Activated T-helper 17 cell treated with anti-CD3 and anti-CD28 coated beads, Interleukin-2, amount 50 U/mL, for 72 hours (primary cell): ENCODE data around the gene LDLRAD4. TPM values are rescaled to one million over a fixed set of nuclear protein-coding genes. Genes with fewer than 3 reads are reported as not detected.

ENCODE experiments used
- ATAC-seq: fragments of 150-1000 bp; cut with Tn5 transposase; replicated peaks from 2 replicates; pipeline ENCODE4 v1.10.0; 2021; ENCODE audit warnings: mild to moderate bottlenecking, moderate library complexity
- H3K27ac Mint-ChIP-seq: one replicate; pipeline ENCODE4 v1.8.0; 2022; ENCODE audit warnings: mixed read lengths
- H3K27me3 Mint-ChIP-seq: one replicate; pipeline ENCODE4 v1.8.0; 2022; ENCODE audit warnings: mixed read lengths
- H3K36me3 Mint-ChIP-seq: one replicate; pipeline ENCODE4 v1.8.0; 2022; ENCODE audit warnings: low read depth, mild to moderate bottlenecking, mixed read lengths
- H3K4me1 Mint-ChIP-seq: one replicate; pipeline ENCODE4 v1.8.0; 2022; ENCODE audit warnings: mixed read lengths
- H3K4me3 Mint-ChIP-seq: one replicate; pipeline ENCODE4 v1.8.0; 2022; ENCODE audit warnings: mild to moderate bottlenecking, mixed read lengths
- H3K9me3 Mint-ChIP-seq: one replicate; pipeline ENCODE4 v1.8.0; 2022; ENCODE audit warnings: mixed read lengths
- total RNA-seq, 2 donors: library from RNA; stranded (reverse); gene quantifications; one replicate each; pipeline ENCODE4 v1.2.3, GENCODE V29; 2022

The LDLRAD4 gene
- total RNA-seq, 2 donors from 2014 or later, result 52.0 to 54.8 TPM

GRCh38 chr18:13294309-13294708 is 75.7 kb downstream of the LDLRAD4 start:
- Mint-ChIP-seq H3K27me3 (no peaks in the 10 kb centered on the region), H3K4me1 (peaks cover 21% of the 10 kb centered on the region), H3K4me3 (no peak overlapping the region), H3K27ac (no peak overlapping the region), H3K36me3 (no peaks in the 10 kb centered on the region), H3K9me3 (no peaks in the 10 kb centered on the region)
- no peak for ATAC-seq

- no peaks in the 10 kb centered on the region for H3K36me3 Mint-ChIP-seq
- peak overlapping the region; percentile 67 for H3K27ac Mint-ChIP-seq
- no peak overlapping the region for H3K4me3 Mint-ChIP-seq
- ATAC-seq, result no peak
- no peaks in the 10 kb centered on the region for H3K27me3 Mint-ChIP-seq
- H3K9me3 Mint-ChIP-seq, result no peaks in the 10 kb centered on the region
- H3K4me1 Mint-ChIP-seq, result peaks cover 7% of the 10 kb centered on the region
Measured at GRCh38 chr18:13295894-13296293, 77.3 kb downstream of the LDLRAD4 start.

GRCh38 chr18:13296867-13297574 is 78.5 kb downstream of the LDLRAD4 start:
- Mint-ChIP-seq H3K9me3 (no peaks in the 10 kb centered on the region), H3K4me1 (peaks cover 6% of the 10 kb centered on the region), H3K36me3 (no peaks in the 10 kb centered on the region), H3K27me3 (no peaks in the 10 kb centered on the region), H3K4me3 (no peak overlapping the region), H3K27ac (no peak overlapping the region)
- no peak for ATAC-seq

GRCh38 chr18:13298262-13298661 is 79.7 kb downstream of the LDLRAD4 start:
- Mint-ChIP-seq H3K27me3 (no peaks in the 10 kb centered on the region), H3K36me3 (no peaks in the 10 kb centered on the region), H3K27ac (no peak overlapping the region), H3K9me3 (no peaks in the 10 kb centered on the region), H3K4me1 (peaks cover 6% of the 10 kb centered on the region), H3K4me3 (no peak overlapping the region)
- no peak for ATAC-seq

GRCh38 chr18:13300029-13300428 is 81.5 kb downstream of the LDLRAD4 start:
- H3K4me3 Mint-ChIP-seq, result no peak overlapping the region
- H3K9me3 Mint-ChIP-seq, result no peaks in the 10 kb centered on the region
- H3K36me3 Mint-ChIP-seq, result no peaks in the 10 kb centered on the region
- H3K4me1 Mint-ChIP-seq, result peaks cover 6% of the 10 kb centered on the region
- ATAC-seq, result no peak
- H3K27me3 Mint-ChIP-seq, result no peaks in the 10 kb centered on the region
- no peak overlapping the region for H3K27ac Mint-ChIP-seq

- Mint-ChIP-seq H3K4me1 (no peaks in the 10 kb centered on the region), H3K27me3 (no peaks in the 10 kb centered on the region), H3K36me3 (no peaks in the 10 kb centered on the region), H3K27ac (peak overlapping the region; percentile 44), H3K4me3 (no peak overlapping the region), H3K9me3 (no peaks in the 10 kb centered on the region)
- no peak for ATAC-seq
Measured at GRCh38 chr18:13300796-13301195, 82.2 kb downstream of the LDLRAD4 start.

GRCh38 chr18:13302040-13302439 is 83.5 kb downstream of the LDLRAD4 start:
- ATAC-seq, result no peak
- Mint-ChIP-seq H3K4me1 (peaks cover 5% of the 10 kb centered on the region), H3K4me3 (no peak overlapping the region), H3K27me3 (no peaks in the 10 kb centered on the region), H3K9me3 (no peaks in the 10 kb centered on the region), H3K27ac (no peak overlapping the region), H3K36me3 (no peaks in the 10 kb centered on the region)

GRCh38 chr18:13302457-13303225 is 84.1 kb downstream of the LDLRAD4 start:
- Mint-ChIP-seq H3K27me3 (no peaks in the 10 kb centered on the region), H3K36me3 (no peaks in the 10 kb centered on the region), H3K4me1 (peaks cover 5% of the 10 kb centered on the region), H3K4me3 (no peak overlapping the region), H3K27ac (no peak overlapping the region), H3K9me3 (no peaks in the 10 kb centered on the region)
- ATAC-seq, result no peak

GRCh38 chr18:13303756-13304364 is 85.3 kb downstream of the LDLRAD4 start:
- H3K9me3 Mint-ChIP-seq, result no peaks in the 10 kb centered on the region

GRCh38 chr18:13305301-13305700 is 86.7 kb downstream of the LDLRAD4 start:
- peaks cover 10% of the 10 kb centered on the region for H3K4me1 Mint-ChIP-seq
- no peak for ATAC-seq
- no peaks in the 10 kb centered on the region for H3K36me3 Mint-ChIP-seq
- H3K27me3 Mint-ChIP-seq, result no peaks in the 10 kb centered on the region
- H3K9me3 Mint-ChIP-seq, result no peaks in the 10 kb centered on the region
- no peak overlapping the region for H3K27ac Mint-ChIP-seq
- H3K4me3 Mint-ChIP-seq, result no peak overlapping the region

More at GRCh38 chr18:13303756-13304364, 85.3 kb downstream of the LDLRAD4 start:
- no peaks in the 10 kb centered on the region for H3K27me3 Mint-ChIP-seq
- ATAC-seq, result no peak
- H3K27ac Mint-ChIP-seq, result no peak overlapping the region
- H3K36me3 Mint-ChIP-seq, result no peaks in the 10 kb centered on the region
- peaks cover 10% of the 10 kb centered on the region for H3K4me1 Mint-ChIP-seq
- no peak overlapping the region for H3K4me3 Mint-ChIP-seq

GRCh38 chr18:13306583-13306982 is 88.0 kb downstream of the LDLRAD4 start:
- H3K27ac Mint-ChIP-seq, result no peak overlapping the region
- H3K27me3 Mint-ChIP-seq, result no peaks in the 10 kb centered on the region
- no peak overlapping the region for H3K4me3 Mint-ChIP-seq
- no peak for ATAC-seq
- peaks cover 10% of the 10 kb centered on the region for H3K4me1 Mint-ChIP-seq
- no peaks in the 10 kb centered on the region for H3K36me3 Mint-ChIP-seq
- H3K9me3 Mint-ChIP-seq, result no peaks in the 10 kb centered on the region

GRCh38 chr18:13308369-13308768 is 89.8 kb downstream of the LDLRAD4 start:
- Mint-ChIP-seq H3K4me3 (no peak overlapping the region), H3K4me1 (peaks cover 17% of the 10 kb centered on the region), H3K27me3 (no peaks in the 10 kb centered on the region), H3K27ac (no peak overlapping the region), H3K9me3 (no peaks in the 10 kb centered on the region), H3K36me3 (no peaks in the 10 kb centered on the region)
- ATAC-seq, result peak; percentile 56

- H3K27ac Mint-ChIP-seq, result peak overlapping the region; percentile 51
Measured at GRCh38 chr18:13309031-13309747, 90.6 kb downstream of the LDLRAD4 start.

More at GRCh38 chr18:13309031-13309747, 90.6 kb downstream of the LDLRAD4 start:
- Mint-ChIP-seq H3K9me3 (no peaks in the 10 kb centered on the region), H3K4me1 (peaks cover 22% of the 10 kb centered on the region), H3K4me3 (no peak overlapping the region), H3K27me3 (no peaks in the 10 kb centered on the region), H3K36me3 (peaks cover 6% of the 10 kb centered on the region)
- ATAC-seq, result no peak
